Dendritic cell treated with granulocyte-macrophage colony-stimulating factor and Interleukin-4, amounts not matched to agents 40 ng/mL and 50 ng/mL, for 4 days (primary cell): ENCODE results near the gene ALCAM.

Experiments used
- H3K27ac Mint-ChIP-seq: one replicate; pipeline ENCODE4 v1.8.0; 2022; ENCODE audit warnings: mild to moderate bottlenecking, mixed read lengths
- H3K27me3 Mint-ChIP-seq: one replicate; pipeline ENCODE4 v1.8.0; 2022; ENCODE audit warnings: mild to moderate bottlenecking, mixed read lengths
- H3K36me3 Mint-ChIP-seq: one replicate; pipeline ENCODE4 v1.8.0; 2022; ENCODE audit warnings: low read depth, mixed read lengths
- H3K4me1 Mint-ChIP-seq: one replicate; pipeline ENCODE4 v1.8.0; 2022; ENCODE audit warnings: low read depth, mixed read lengths
- H3K4me3 Mint-ChIP-seq: one replicate; pipeline ENCODE4 v1.8.0; 2022; ENCODE audit warnings: mild to moderate bottlenecking, moderate library complexity, mixed read lengths
- H3K9me3 Mint-ChIP-seq: one replicate; pipeline ENCODE4 v1.8.0; 2022; ENCODE audit warnings: mixed read lengths
- intact Hi-C: fragments of 100-400 bp; cut with micrococcal nuclease; formaldehyde crosslinking; loops from one replicate; pipeline ENCODE4 v1.15.0; 2022

Gene ALCAM

DNA sequence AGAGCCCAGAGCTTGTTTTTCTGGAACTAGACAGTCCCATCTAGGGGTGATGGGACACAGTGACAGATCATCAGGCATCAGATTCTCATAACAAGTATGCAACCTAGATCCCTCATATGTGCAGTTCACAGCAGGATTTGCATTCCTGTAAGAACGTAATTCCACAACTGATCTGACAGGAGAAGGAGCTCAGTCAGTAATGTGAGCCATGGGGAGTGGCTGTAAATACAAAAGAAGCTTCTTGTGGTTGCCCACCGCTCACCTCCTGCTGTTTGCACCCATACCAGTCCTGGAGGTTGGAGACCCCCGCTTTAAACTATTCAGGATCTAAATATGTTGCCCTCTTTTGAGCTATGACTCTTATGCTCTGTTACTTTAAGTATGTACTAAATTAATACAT lies 167.3 kb downstream of the ALCAM start:
- H3K27me3 Mint-ChIP-seq, result no peaks in the 10 kb centered on the region
- no peaks in the 10 kb centered on the region for H3K9me3 Mint-ChIP-seq
- H3K4me1 Mint-ChIP-seq, result no peaks in the 10 kb centered on the region
- peaks cover 27% of the 10 kb centered on the region for H3K36me3 Mint-ChIP-seq
- intact Hi-C loops, result no loop called here
- H3K27ac Mint-ChIP-seq, result no peak overlapping the region
- H3K4me3 Mint-ChIP-seq, result no peak overlapping the region

DNA sequence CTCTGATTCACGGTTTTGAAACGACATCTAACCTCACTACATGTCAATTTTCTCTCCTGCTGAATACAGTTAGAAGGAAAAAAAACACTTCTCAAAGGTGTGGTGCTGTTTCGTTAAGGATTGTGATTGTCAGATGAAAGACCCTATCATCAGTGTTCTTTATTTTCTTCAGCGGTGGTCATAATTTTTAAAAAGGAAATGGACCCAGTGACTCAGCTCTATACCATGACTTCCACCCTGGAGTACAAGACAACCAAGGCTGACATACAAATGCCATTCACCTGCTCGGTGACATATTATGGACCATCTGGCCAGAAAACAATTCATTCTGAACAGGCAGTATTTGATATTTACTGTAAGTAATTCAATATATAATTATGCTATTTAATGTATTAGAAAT lies 167.8 kb downstream of the ALCAM start:
- intact Hi-C loops, result no loop called here
- Mint-ChIP-seq H3K36me3 (peaks cover 27% of the 10 kb centered on the region), H3K27ac (no peak overlapping the region), H3K9me3 (no peaks in the 10 kb centered on the region), H3K4me1 (no peaks in the 10 kb centered on the region), H3K27me3 (no peaks in the 10 kb centered on the region), H3K4me3 (no peak overlapping the region)

DNA sequence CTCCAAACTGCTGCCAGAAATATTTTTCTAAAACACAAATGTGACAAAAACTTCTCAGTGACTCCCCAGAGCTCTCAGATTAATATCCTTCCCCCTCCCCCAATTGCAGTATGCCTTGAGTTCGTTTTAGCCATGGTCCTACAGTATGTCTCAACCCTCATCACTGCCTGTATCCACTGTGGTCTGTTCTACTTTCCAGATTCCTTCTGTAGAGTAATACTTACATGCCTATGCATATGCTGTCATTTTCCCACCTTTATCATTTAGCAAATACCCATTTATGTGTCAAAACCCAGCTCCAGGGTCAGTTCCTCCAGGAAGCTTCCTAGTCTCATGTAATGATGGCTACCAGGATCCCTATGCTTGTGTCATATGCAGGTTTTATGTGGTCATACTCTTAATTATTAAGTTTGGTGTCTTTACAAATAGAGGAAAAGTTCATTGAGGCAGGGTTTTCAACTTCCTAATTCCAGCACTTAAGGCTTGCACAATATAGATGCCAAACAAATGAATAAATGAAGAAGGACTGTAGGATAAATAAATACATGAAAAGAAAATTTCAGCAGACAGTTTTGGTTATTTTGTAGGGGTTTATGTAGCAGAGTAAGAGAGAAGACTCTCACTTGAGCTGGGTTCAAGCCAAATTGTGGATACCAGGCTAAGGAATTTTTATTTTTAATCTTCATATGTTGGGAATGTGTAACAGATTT lies 170.8 kb downstream of the ALCAM start:
- H3K9me3 Mint-ChIP-seq, result no peaks in the 10 kb centered on the region
- no peak overlapping the region for H3K4me3 Mint-ChIP-seq
- H3K36me3 Mint-ChIP-seq, result peaks cover 39% of the 10 kb centered on the region
- H3K4me1 Mint-ChIP-seq, result no peaks in the 10 kb centered on the region
- intact Hi-C loops, result no loop called here
- H3K27me3 Mint-ChIP-seq, result no peaks in the 10 kb centered on the region
- H3K27ac Mint-ChIP-seq, result no peak overlapping the region

DNA sequence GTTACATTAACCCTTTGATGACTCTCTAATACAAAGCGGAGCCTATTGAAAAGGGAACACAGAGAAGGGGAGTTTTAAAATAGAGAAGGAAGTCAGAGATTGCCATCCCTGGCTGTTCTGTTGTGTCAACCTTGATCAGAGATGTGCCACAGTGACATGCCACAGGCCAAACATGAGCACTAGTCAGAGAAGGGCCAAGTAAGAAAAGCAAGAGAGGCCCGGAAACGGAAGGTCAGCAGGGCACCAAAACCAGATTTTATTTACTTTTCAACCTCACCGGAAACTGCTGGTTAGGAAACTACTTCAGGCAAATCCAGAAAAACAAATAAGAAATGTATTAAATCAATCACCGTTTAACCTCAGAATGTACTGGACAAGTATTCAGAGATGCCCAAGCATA lies 171.8 kb downstream of the ALCAM start:
- Mint-ChIP-seq H3K4me3 (no peak overlapping the region), H3K27ac (no peak overlapping the region), H3K36me3 (peaks cover 44% of the 10 kb centered on the region), H3K4me1 (no peaks in the 10 kb centered on the region), H3K27me3 (no peaks in the 10 kb centered on the region), H3K9me3 (no peaks in the 10 kb centered on the region)
- intact Hi-C loops, result no loop called here

DNA sequence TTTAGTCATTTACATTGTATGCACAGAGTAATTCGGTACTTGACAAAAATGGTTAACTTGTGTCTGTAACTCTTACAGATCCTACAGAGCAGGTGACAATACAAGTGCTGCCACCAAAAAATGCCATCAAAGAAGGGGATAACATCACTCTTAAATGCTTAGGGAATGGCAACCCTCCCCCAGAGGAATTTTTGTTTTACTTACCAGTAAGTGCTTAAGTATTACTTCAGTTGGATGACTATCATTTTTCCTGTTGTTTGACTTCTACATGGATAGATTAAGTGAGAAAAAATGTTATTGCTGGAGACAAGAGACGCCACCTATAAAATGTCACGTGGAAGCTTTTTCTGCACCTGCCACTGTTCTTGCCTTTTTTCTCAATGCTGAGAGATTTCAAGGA lies 173.2 kb downstream of the ALCAM start:
- intact Hi-C loops, result no loop called here
- Mint-ChIP-seq H3K27ac (no peak overlapping the region), H3K27me3 (no peaks in the 10 kb centered on the region), H3K4me1 (no peaks in the 10 kb centered on the region), H3K9me3 (no peaks in the 10 kb centered on the region), H3K4me3 (no peak overlapping the region), H3K36me3 (peaks cover 56% of the 10 kb centered on the region)

DNA sequence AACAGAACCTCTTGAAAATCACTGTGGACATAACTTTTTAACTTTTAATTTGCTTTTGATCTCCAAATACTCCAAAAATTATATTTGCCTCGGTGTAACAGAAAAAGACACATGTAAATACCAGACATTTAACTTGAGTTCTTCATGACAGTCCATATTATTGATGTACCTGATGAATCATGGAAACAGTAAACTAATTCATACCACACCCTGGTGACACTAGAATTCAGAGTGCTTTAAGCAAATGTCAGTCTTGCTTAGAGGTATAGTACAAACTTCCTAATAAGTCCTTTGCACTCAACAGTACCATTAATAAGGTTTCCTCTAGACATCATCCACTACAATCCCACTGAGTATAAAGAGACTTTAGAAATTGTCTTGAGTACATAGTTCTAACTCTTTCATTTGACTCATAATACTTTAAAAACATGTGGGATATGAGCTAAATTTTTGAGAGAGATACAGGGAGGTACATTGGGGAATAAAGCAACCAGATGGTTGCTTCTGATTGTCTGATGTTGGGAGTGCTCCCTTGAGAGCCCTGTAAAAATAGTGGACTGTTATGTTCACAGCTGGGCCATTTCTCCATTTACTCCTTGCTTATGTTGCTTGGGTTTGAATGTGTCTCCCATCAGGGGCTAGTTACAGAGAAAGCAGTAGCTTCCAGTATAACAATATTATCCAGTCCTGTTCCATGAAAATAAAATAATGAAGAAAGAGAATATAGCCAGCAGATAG lies 175.7 kb downstream of the ALCAM start:
- Mint-ChIP-seq H3K36me3 (peaks cover 53% of the 10 kb centered on the region), H3K4me3 (no peak overlapping the region), H3K4me1 (no peaks in the 10 kb centered on the region), H3K9me3 (no peaks in the 10 kb centered on the region), H3K27me3 (no peaks in the 10 kb centered on the region), H3K27ac (no peak overlapping the region)
- intact Hi-C loops, result no loop called here

DNA sequence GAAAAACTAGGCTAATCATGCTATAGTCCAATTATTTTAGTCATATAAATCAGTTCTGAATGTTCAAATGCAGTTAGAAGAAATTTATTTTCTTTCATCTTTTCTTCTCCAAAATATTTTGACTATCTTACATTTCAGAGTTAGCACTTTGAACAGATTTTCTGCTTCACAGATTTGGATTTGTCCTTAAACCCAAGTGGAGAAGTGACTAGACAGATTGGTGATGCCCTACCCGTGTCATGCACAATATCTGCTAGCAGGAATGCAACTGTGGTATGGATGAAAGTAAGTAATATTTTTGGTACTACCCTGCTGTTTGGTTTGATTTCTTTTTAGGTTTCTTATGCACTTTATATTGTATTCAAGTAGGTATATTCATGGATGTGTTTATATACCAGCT lies 178.3 kb downstream of the ALCAM start:
- H3K27ac Mint-ChIP-seq, result no peak overlapping the region
- H3K4me1 Mint-ChIP-seq, result no peaks in the 10 kb centered on the region
- peaks cover 70% of the 10 kb centered on the region for H3K36me3 Mint-ChIP-seq
- no peak overlapping the region for H3K4me3 Mint-ChIP-seq
- H3K27me3 Mint-ChIP-seq, result no peaks in the 10 kb centered on the region
- no peaks in the 10 kb centered on the region for H3K9me3 Mint-ChIP-seq
- intact Hi-C loops, result no loop called here

DNA sequence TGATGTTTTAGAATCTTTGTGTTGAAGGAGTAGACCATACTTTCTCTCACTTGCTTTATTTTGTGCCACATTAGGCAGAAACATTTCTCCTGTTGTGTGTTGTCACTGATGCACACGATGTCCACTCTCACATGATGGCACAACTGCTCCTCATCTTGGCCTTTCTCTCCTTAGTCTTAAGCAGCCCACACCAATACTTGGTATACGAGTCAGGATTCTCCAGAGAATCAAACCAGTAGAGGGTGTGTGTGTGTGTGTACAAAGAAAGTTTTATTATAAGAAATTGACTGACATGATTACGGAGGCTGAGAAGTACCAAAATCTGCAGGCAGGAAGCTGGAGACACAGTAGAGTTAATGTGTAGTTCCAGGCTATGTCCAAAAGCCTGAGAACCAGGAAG lies 187.1 kb downstream of the ALCAM start:
- intact Hi-C loops, result no loop called here
- Mint-ChIP-seq H3K27me3 (no peaks in the 10 kb centered on the region), H3K4me1 (no peaks in the 10 kb centered on the region), H3K4me3 (no peak overlapping the region), H3K36me3 (peaks cover 50% of the 10 kb centered on the region), H3K27ac (no peak overlapping the region), H3K9me3 (no peaks in the 10 kb centered on the region)

DNA sequence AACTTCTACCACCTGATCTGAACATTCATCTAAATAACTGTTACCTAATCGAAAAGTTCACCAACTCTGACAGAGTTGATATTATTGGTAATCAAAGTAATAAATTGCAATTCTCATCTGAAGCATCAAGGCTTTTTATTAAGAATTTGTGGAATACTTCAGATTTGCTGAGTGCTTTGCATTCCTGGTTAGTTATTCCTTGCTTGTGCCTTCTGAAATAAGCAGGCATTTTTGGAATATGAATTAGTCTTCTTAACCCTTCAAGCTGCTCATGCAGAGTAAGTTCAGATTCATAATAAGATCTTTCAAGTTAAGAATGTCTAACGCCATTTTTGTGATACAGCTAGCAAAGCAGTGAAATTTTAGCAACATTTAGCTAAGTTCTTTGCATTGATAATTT lies 188.5 kb downstream of the ALCAM start:
- Mint-ChIP-seq H3K36me3 (peaks cover 40% of the 10 kb centered on the region), H3K4me3 (no peak overlapping the region), H3K27me3 (no peaks in the 10 kb centered on the region), H3K27ac (no peak overlapping the region), H3K4me1 (no peaks in the 10 kb centered on the region), H3K9me3 (no peaks in the 10 kb centered on the region)
- intact Hi-C loops, result no loop called here

DNA sequence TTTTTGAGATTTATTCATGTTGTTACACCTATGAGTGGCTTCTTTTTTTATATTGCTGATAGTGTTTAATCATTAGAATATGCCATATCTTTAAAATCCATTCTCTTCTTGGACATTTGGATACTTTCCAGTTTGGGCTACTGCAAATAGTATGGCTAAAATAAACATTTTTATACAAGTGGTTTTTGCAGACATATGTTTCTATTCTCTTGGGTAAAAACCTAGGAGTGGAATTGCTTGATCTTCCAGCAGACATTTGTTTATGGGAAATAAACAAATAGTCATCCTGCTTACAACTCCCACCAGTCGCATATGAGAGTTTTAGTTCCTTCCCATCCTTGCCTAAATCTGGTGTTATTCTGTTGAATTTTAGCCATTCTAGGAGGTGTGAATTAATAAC lies 193.1 kb downstream of the ALCAM start:
- no peaks in the 10 kb centered on the region for H3K27me3 Mint-ChIP-seq
- intact Hi-C loops, result no loop called here
- H3K36me3 Mint-ChIP-seq, result peaks cover 30% of the 10 kb centered on the region
- H3K4me1 Mint-ChIP-seq, result no peaks in the 10 kb centered on the region
- H3K27ac Mint-ChIP-seq, result no peak overlapping the region
- H3K9me3 Mint-ChIP-seq, result no peaks in the 10 kb centered on the region
- no peak overlapping the region for H3K4me3 Mint-ChIP-seq

DNA sequence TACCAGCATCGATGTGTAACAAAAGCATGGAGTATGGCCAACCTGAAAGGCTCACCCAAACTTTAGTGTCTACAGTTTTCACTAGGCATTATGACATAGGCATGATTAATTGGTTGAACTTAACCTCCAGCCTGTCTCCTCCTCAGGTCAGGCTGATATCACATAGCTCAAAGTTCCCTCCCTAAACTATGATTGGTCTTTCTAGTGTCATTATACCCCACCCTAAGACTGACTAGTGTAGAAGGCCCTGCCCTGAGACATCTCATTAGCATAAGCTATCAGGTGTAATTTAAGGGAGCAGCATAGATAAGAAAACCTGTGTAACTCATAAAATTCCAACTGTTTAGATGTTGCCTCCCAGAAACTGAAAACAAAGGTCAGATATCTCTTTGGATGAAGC lies 195.2 kb downstream of the ALCAM start:
- Mint-ChIP-seq H3K4me1 (no peaks in the 10 kb centered on the region), H3K9me3 (no peaks in the 10 kb centered on the region), H3K27me3 (no peaks in the 10 kb centered on the region), H3K36me3 (peaks cover 32% of the 10 kb centered on the region), H3K4me3 (no peak overlapping the region), H3K27ac (no peak overlapping the region)
- intact Hi-C loops, result no loop called here

DNA sequence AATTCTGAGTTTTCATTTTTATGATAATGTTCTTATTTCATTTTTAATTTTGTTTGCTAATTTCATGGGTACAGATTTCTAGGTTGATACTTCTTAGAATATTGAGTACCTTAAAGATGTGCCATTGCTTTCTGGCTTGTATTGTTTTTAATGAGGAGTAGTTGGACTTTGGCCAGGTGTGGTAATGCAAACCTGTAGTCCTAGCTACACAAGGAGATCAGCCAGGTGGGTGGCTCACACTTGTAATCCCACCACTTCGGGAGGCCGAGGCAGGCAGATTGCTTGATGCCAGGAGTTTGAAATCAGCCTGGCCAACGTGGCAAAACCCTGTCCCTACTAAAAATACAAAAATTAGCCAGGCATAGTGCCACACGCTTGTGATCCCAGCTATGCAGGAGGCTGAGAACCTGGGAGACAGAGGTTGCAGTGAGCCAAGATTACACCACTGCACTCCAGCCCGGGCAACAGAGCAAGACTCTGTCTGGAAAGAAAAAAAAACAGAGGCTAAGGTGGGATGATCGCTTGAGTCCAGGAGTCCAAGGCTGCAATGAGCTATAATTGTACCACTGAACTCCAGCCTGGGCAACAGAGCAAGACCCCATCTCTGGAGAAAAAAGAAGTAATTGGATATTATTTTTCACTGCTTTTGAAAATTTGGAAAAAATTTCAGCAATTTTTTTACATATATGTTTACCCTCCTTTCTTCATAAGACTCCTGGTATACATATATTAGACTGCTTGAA lies 198.0 kb downstream of the ALCAM start:
- Mint-ChIP-seq H3K36me3 (peaks cover 36% of the 10 kb centered on the region), H3K4me1 (no peaks in the 10 kb centered on the region), H3K9me3 (no peaks in the 10 kb centered on the region), H3K27me3 (no peaks in the 10 kb centered on the region), H3K27ac (no peak overlapping the region), H3K4me3 (no peak overlapping the region)
- intact Hi-C loops, result no loop called here

DNA sequence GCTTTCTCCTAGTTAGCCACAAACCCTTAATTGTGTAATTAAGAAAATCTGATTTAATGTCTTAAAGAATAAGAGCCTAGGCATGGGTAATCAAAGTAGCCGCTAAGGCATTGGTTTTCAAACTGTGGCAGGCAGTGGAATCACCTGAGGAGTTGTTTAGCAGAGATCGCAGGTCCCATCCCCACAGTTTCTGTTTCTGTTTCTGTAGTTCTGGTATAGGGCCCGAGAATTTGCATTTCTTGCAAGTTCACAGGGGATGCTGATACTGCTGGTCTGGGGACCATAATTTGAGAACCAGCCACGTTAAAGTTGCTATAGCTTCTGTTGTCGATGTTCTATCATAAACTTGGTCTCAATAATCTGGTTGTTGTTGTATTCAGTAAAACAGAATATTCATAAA lies 204.3 kb downstream of the ALCAM start:
- no peak overlapping the region for H3K27ac Mint-ChIP-seq
- H3K9me3 Mint-ChIP-seq, result no peaks in the 10 kb centered on the region
- no peak overlapping the region for H3K4me3 Mint-ChIP-seq
- H3K27me3 Mint-ChIP-seq, result no peaks in the 10 kb centered on the region
- H3K36me3 Mint-ChIP-seq, result peaks cover 21% of the 10 kb centered on the region
- no peaks in the 10 kb centered on the region for H3K4me1 Mint-ChIP-seq
- intact Hi-C loops, result no loop called here

DNA sequence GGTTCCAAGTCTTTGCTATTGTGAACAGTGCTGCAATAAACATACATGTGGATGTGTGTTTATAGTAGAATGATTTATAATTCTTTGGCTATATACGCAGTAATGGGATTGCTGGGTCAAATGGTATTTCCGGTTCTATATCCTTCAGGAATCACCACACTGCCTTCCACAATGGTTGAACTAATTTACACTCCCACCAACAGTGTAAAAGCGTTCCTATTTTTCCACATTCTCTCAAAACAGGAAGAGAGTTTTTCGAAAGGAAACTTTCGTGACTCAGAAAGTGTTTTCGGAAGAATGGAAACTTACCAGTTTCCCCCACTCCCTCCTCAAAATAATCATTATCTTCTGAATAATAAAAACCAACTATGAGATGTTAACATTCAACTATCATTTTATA lies 205.8 kb downstream of the ALCAM start:
- Mint-ChIP-seq H3K4me3 (no peak overlapping the region), H3K36me3 (peaks cover 26% of the 10 kb centered on the region), H3K9me3 (no peaks in the 10 kb centered on the region)

More for the DNA sequence above, 205.8 kb downstream of the ALCAM start:
- Mint-ChIP-seq H3K27ac (no peak overlapping the region), H3K4me1 (no peaks in the 10 kb centered on the region), H3K27me3 (no peaks in the 10 kb centered on the region)
- intact Hi-C loops, result no loop called here
